ENCODE results near the gene NANOG.
"Not testable (repeated sequence)": the region's sequence is repeated elsewhere in the genome, so short reads cannot be mapped to it uniquely, and the experiment has no call there.

Gene NANOG

DNA sequence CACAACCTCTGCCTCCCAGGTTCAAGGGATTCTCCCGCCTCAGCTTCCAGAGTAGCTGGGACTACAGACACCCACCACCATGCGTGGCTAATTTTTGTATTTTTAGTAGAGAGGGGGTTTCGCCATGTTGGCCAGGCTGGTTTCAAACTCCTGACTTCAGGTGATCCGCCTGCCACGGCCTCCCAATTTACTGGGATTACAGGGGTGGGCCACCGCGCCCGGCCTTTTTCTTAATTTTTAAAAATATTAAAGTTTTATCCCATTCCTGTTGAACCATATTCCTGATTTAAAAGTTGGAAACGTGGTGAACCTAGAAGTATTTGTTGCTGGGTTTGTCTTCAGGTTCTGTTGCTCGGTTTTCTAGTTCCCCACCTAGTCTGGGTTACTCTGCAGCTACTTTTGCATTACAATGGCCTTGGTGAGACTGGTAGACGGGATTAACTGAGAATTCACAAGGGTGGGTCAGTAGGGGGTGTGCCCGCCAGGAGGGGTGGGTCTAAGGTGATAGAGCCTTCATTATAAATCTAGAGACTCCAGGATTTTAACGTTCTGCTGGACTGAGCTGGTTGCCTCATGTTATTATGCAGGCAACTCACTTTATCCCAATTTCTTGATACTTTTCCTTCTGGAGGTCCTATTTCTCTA lies at the start of gene NANOG:
NANOG (plus strand) TSS at position 519 of the 645 bp plus-strand sequence. CDS start 213 bp downstream, outside the sequence.
- not testable (repeated sequence) for H3K27ac ChIP-seq

DNA sequence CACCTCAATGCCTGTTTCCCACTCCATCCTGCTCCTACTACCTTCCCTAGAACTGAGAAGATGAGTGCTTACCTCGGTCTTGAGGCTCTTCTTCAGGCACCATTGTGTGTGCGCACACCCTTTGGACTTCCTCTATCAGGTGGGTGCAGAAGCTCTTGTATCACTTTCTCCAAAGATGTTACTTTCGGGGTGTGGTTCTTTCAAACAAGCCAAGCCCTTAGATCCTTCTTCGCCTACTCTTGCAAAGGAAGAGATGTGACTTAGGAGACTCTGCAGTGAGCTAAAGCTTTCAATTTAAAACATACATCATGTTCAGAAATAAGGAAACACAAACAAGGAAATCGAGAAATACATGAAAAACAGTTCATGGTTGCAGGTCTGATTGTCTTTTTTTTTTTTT lies 42.0 kb upstream of the NANOG start, which contains the start of gene CLEC4C:
CLEC4C (minus strand) TSS at position 130 of the 400 bp plus-strand sequence; CDS start at position 103, 27 bp downstream.
- TF ChIP-seq ZFX (IDR thresholded peaks at IDR 0.05) (no peak), CTCF (conservative IDR thresholded peaks at IDR 0.05) (no peak)
- H3K27ac ChIP-seq, result no peak within 1 kb of the TSS

- H3K27ac ChIP-seq, result no peak overlapping the region
- TF ChIP-seq ZFX (IDR thresholded peaks at IDR 0.05) (no peak), CTCF (conservative IDR thresholded peaks at IDR 0.05) (no peak)
Measured at GRCh38 chr12:7748852-7749251, 40.4 kb upstream of the NANOG start.

GRCh38 chr12:7749442-7749841 lies 39.8 kb upstream of the NANOG start:
- no peak overlapping the region for H3K27ac ChIP-seq
- TF ChIP-seq ZFX (IDR thresholded peaks at IDR 0.05) (no peak), CTCF (conservative IDR thresholded peaks at IDR 0.05) (no peak)

DNA sequence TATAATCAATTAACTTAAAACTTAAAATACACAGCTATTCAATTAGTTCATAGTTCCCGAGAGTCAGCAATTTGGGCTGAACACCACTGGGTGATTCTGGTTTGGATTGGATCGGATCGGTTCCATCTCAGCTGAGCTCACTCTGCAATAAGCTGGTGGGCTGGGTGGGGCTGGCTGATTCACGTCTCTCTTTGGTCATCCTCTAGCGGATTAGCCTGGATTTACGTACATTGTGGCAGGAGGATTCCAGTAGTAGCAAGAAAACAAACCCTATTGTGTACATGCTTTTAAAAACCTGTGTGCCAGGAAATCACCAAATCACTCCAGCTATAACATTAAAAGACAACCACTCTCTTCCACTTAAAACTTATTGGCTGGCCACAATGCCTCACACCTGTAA lies 38.9 kb upstream of the NANOG start:
- TF ChIP-seq ZFX (IDR thresholded peaks at IDR 0.05) (no peak), CTCF (conservative IDR thresholded peaks at IDR 0.05) (no peak)
- H3K27ac ChIP-seq, result no peak overlapping the region

- TF ChIP-seq CTCF (conservative IDR thresholded peaks at IDR 0.05) (no peak), ZFX (IDR thresholded peaks at IDR 0.05) (no peak)
Measured at GRCh38 chr12:7751394-7751793, 37.8 kb upstream of the NANOG start.

GRCh38 chr12:7751941-7752922 lies 37.0 kb upstream of the NANOG start:
- H3K27ac ChIP-seq, result not testable (repeated sequence)

More at GRCh38 chr12:7751394-7751793, 37.8 kb upstream of the NANOG start:
- H3K27ac ChIP-seq, result no peak overlapping the region

DNA sequence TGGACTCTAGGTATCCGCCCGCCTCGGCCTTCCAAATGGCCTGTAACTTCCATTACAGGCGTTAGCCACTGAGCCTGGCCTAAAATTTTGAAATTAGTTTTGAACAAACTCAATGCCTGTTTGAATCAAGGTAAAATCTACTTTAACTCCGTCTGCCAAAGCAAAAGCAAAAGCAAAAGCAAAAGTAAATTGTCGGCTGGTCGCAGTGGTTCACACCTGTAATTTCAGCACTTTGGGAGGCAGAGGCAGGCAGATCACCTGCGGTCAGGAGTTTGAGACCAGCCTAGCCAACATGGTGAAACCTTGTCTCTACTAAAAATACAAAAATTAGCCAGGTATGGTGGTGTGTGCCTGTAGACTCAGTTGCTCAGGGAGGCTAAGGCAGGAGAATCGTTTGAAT lies 33.5 kb upstream of the NANOG start:
- H3K27ac ChIP-seq, result not testable (repeated sequence)
